ENCODE results near the gene SACM1L. TPM values are rescaled to one million over a fixed set of nuclear protein-coding genes. Genes with fewer than 3 reads are reported as not detected.

SACM1L gene
- total RNA-seq, 1 experiment from 2014 or later, result 30.1 TPM

DNA sequence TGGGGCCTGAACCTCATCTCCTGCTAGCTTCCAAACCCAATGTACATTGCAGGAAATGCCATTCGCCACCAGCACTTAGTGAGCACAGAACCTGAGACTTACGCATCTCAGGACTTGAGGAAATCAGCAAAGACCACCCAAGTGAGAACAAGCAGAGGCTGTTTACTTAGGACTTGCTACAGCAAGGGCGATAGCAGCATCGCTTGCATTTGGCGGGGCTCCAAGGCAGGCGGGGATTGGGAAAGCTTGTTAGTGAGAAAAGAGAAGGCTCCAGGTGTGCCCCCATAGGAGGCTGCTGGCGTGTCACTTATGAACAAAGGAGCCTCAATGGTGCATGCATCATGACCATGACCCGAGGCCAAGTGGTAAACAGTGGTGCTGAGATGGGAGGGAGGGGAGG, 87.4 kb downstream of the SACM1L start:
- H3K79me2 ChIP-seq (ENCODE audit: low read length), result no peaks in the 10 kb centered on the region
- BruUV-seq (replicated peaks), result no TSS peak

DNA sequence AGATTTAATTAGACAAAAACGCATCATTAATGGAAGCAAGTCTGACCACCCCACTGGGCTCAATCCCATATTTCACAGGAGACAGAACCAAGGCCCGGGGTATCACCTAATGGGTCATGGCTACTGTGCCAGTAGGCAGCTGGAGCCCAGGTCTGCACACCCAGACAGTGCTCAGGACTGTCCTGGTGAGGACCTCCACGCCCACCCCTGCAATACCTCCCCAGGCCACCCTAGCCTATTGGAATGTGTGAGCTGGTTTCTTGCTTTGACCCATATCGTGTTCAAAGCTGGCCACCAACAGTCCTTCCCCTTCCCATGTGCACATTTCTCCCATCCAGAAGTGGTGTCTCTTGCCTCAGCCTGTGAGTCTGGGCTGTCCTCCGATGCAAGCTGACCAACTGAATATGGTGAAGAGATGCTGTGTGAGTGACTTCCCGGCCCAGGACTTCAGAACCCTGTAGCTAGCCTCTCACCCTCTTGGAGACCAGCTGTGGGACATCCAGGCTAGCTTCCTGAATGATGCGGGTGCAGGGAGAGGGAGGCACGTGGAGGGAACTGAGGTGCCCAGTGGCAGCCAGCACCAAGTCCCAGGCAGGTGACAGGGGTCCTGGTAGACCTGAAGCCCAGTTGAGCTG, 88.0 kb downstream of the SACM1L start:
- DNase-seq, result no peak
- BruUV-seq (replicated peaks), result no TSS peak
- intact Hi-C loops (cut with micrococcal nuclease), result no loop called here

More for the DNA sequence above, 87.4 kb downstream of the SACM1L start:
- Histone ChIP-seq H3K9me2 (replicated peaks; ENCODE audit: low read length) (no peaks in the 10 kb centered on the region), H3K4me2 (ENCODE audit: low read length) (no peak overlapping the region), H4K20me1 (ENCODE audit: low read length) (no peaks in the 10 kb centered on the region), H2AFZ (ENCODE audit: low read length) (no peak overlapping the region), H3K27ac (ENCODE audit: low read length) (no peak overlapping the region), H3K4me3 (ENCODE audit: low read length) (no peak overlapping the region), H3K9me3 (ENCODE audit: low read length) (no peaks in the 10 kb centered on the region), H3K9ac (ENCODE audit: low read length) (no peak overlapping the region), H3K27me3 (ENCODE audit: low read length) (no peaks in the 10 kb centered on the region), H3K4me1 (ENCODE audit: insufficient read depth, low read length) (no peaks in the 10 kb centered on the region), H3K36me3 (ENCODE audit: low read depth, low read length) (no peaks in the 10 kb centered on the region), H3F3A (ENCODE audit: low read length, unreplicated experiment) (no peaks in the 10 kb centered on the region)
- ChIA-PET POLR2A (ENCODE audit: unreplicated experiment) (no interaction called here), CTCF (interaction anchor here (0.6 kb wide), 1 partner anchor 15 kb away, joined by 3 read pairs; no protein-coding TSS in a partner anchor)
- intact Hi-C loops (cut with micrococcal nuclease), result no loop called here
- DNase-seq (no peak), ATAC-seq (no peak)
- TF ChIP-seq EZH2 (IDR thresholded peaks at IDR 0.05; ENCODE audit: low read length, unreplicated experiment), result no peak
- TF ChIP-seq, protein P1, sequence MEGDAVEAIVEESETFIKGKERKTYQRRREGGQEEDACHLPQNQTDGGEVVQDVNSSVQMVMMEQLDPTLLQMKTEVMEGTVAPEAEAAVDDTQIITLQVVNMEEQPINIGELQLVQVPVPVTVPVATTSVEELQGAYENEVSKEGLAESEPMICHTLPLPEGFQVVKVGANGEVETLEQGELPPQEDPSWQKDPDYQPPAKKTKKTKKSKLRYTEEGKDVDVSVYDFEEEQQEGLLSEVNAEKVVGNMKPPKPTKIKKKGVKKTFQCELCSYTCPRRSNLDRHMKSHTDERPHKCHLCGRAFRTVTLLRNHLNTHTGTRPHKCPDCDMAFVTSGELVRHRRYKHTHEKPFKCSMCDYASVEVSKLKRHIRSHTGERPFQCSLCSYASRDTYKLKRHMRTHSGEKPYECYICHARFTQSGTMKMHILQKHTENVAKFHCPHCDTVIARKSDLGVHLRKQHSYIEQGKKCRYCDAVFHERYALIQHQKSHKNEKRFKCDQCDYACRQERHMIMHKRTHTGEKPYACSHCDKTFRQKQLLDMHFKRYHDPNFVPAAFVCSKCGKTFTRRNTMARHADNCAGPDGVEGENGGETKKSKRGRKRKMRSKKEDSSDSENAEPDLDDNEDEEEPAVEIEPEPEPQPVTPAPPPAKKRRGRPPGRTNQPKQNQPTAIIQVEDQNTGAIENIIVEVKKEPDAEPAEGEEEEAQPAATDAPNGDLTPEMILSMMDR (conservative IDR thresholded peaks at IDR 0.05; ENCODE audit: low read depth, low read length), result no peak
- TF ChIP-seq EZH2phosphoT487 (IDR thresholded peaks at IDR 0.05; ENCODE audit: borderline replicate concordance, low read length), result no peak

More for the DNA sequence above, 88.0 kb downstream of the SACM1L start:
- ChIA-PET POLR2A (ENCODE audit: unreplicated experiment) (no interaction called here), CTCF (interaction anchor here (0.6 kb wide), 1 partner anchor 15 kb away, joined by 3 read pairs; no protein-coding TSS in a partner anchor)
- H3K36me3 ChIP-seq (ENCODE audit: low read depth, low read length), result no peaks in the 10 kb centered on the region
- no peaks in the 10 kb centered on the region for H3K79me2 ChIP-seq (ENCODE audit: low read length)
- no peaks in the 10 kb centered on the region for H3K4me1 ChIP-seq (ENCODE audit: insufficient read depth, low read length)
- H3K4me2 ChIP-seq (ENCODE audit: low read length), result no peak overlapping the region
- no peak overlapping the region for H3K27ac ChIP-seq (ENCODE audit: low read length)
- H3F3A ChIP-seq (ENCODE audit: low read length, unreplicated experiment), result no peaks in the 10 kb centered on the region
- no peak for ATAC-seq
- no peak overlapping the region for H3K9ac ChIP-seq (ENCODE audit: low read length)
- no peak for TF ChIP-seq EZH2 (IDR thresholded peaks at IDR 0.05; ENCODE audit: low read length, unreplicated experiment)
- TF ChIP-seq, protein P1 (conservative IDR thresholded peaks at IDR 0.05; ENCODE audit: low read depth, low read length), result no peak
- TF ChIP-seq EZH2phosphoT487 (IDR thresholded peaks at IDR 0.05; ENCODE audit: borderline replicate concordance, low read length), result no peak
- no peaks in the 10 kb centered on the region for H3K9me2 ChIP-seq (replicated peaks; ENCODE audit: low read length)
- H3K27me3 ChIP-seq (ENCODE audit: low read length), result no peaks in the 10 kb centered on the region
- no peak overlapping the region for H3K4me3 ChIP-seq (ENCODE audit: low read length)
- no peaks in the 10 kb centered on the region for H4K20me1 ChIP-seq (ENCODE audit: low read length)
- H3K9me3 ChIP-seq (ENCODE audit: low read length), result no peaks in the 10 kb centered on the region
- H2AFZ ChIP-seq (ENCODE audit: low read length), result no peak overlapping the region
